ENCODE data around the gene FRS2. TPM values are rescaled to one million over a fixed set of nuclear protein-coding genes. Genes with fewer than 3 reads are reported as not detected.

Gene FRS2, protein sequence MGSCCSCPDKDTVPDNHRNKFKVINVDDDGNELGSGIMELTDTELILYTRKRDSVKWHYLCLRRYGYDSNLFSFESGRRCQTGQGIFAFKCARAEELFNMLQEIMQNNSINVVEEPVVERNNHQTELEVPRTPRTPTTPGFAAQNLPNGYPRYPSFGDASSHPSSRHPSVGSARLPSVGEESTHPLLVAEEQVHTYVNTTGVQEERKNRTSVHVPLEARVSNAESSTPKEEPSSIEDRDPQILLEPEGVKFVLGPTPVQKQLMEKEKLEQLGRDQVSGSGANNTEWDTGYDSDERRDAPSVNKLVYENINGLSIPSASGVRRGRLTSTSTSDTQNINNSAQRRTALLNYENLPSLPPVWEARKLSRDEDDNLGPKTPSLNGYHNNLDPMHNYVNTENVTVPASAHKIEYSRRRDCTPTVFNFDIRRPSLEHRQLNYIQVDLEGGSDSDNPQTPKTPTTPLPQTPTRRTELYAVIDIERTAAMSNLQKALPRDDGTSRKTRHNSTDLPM
- 10 to 100 TPM; 14.1 to 18.1 TPM for total RNA-seq

DNA sequence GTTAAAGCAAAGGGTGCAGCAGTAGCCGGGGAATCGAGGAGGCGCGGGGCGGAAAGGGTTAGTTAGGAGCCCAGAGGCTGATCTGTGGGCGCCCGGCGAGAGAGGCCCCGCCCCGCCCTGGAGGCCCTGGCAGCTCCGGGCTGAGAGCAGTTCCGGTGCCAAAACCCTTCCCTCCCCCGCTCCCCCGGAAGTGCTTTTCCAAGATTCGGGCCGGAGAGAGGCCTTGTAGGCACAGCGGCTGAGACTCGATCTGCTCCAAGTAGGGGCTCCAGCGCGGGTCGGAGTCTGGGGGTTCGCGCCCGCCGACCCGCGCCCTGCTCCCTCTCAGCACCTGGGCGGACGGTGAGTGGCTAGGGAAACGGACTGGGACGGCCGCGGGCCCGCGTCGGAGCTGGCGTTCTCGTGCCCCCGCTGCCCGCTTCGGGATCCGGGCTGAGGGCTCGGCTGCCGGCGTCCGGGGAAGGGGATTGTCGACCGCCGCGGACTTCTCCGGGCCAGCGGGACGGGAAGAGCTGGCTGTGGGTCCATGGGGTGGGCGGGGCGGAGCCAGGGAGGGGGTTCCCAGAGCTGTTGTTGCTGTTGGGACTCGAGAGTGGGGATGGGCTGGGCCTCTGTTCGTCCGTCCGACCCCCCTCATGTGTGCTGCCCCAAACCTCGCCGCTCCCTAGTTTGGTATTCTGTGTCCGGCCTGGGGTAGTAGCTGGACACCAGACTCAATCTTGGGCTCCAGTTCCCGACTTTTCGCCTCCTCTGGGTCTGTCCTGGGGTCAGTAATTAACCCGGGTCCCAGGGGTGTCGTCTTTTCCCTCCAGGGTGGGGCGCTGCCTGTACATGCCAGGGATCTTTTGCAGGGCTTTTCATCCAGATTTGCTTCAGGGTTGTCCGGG is at the start of gene FRS2:
Gene FRS2 (plus strand): TSS at position 200 of the 887 bp plus-strand sequence. CDS start 98,643 bp downstream, outside the sequence.

DNA sequence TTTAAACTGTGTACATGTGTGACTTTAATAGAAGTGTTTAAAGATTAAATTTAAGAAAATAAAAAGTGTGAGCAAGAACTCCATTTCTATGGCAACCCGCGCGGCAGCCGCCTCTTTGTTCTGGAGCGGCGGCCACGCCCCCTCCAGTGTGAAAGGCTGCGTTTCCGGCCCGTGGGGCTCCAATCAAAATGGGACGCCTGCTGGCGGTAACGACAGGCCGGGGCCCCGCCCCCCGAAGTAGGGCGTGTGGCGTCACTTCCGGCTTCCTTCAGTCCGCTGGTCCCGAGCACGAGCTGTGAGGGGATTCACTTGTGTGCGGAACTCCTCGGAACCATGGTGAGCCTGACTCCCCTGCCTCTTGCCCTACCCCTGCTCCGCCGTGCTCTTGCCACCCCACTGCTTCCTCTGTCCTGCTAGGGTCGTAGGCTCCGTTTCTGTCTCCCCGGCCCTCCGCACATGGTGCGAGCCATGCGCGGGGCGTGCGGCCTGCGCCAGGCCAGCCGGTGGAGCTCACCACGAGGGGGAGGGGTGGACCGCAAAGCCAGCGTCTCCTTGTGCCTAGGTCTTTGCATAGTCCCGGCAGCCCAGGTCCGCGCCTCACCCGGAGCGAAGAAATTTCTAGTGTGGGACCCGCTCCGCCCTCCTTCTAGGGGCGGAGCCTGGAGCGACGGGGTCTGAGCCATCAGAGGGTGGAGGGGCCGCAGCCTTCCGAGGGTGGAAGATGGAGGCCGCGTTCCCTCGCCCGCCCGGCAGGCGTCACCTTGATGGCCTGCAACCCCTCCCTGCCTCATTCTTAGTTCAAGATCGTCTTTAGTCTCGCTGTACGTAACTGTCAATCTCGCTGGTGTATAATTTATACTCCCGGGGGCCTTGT is 115.2 kb downstream of the FRS2 start, which contains the start of gene CCT2:
Gene CCT2 (plus strand): TSS at position 271 of the 874 bp plus-strand sequence. CDS start 63 bp downstream, at position 334.

DNA sequence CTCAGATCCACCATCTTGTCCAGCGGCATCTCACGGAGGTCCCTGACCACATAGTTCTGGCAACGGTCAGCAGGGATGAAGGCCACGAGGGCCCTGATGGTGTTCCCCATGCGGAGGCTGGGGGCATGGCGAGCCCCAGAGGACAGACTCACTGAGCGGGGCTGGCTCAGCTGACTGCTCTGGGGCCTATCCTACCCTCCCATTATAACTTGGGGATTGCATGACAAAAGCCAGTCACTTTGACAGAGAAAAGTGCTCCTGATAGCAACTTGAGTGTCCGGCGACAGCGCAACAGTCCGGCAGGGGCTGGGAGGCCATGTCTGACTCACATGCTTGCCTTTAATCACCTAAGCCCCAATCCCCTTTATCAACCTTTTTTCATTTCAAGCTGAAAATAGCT is 140.5 kb downstream of the FRS2 start, which contains the start of gene LRRC10:
Gene LRRC10 (minus strand): TSS at position 179 of the 400 bp plus-strand sequence. CDS start 69 bp downstream, at position 110.

Small RNA genes within 50 kb of the gene (microRNA-seq; reads per million reads assigned to microRNA genes)
- gene MIR3913-1 (ENCODE audit: borderline microRNAs expressed, borderline replicate concordance) (not detected), gene MIR3913-2 (ENCODE audit: borderline microRNAs expressed, borderline replicate concordance) (not detected)

Other genes with a start within 250 kb of the FRS2 start
- 100 to 1,000 TPM in 1 of 2 experiments, 10 to 100 TPM in 1; 96.8 to 104 TPM for gene CPSF6, start 230.8 kb upstream of the FRS2 start, total RNA-seq
- gene LYZ, start 122.0 kb upstream of the FRS2 start, total RNA-seq = under 1 TPM; 0.14 to 0.40 TPM
- 10 to 100 TPM; 40.0 to 41.6 TPM for gene YEATS4, start 110.6 kb upstream of the FRS2 start, total RNA-seq
- gene CCT2, start 115.1 kb downstream of the FRS2 start, total RNA-seq = 100 to 1,000 TPM; 141 to 150 TPM
- gene LRRC10, start 140.5 kb downstream of the FRS2 start, total RNA-seq = not detected
- not detected for gene BEST3, start 228.9 kb downstream of the FRS2 start, total RNA-seq

Data from activated naive CD4-positive, alpha-beta T cell treated with anti-CD3 and anti-CD28 coated beads, Interleukin-2, amount 10 ng/mL, durations not matched to agents 5 hours and 36 hours (primary cell).